Effector memory CD4-positive, alpha-beta T cell (primary cell): ENCODE data around the gene ZFR2.
"Not testable (repeated sequence)": the region's sequence is repeated elsewhere in the genome, so short reads cannot be mapped to it uniquely, and the experiment has no call there.

Source experiments
- DNase-seq, 3 donors: peaks; one replicate each; pipeline ENCODE4 v3.0.0-alpha.2; 2020
- H3K27ac ChIP-seq: 2 replicates; pipeline ENCODE4 v1.7.0; 2013; ENCODE audit warnings: mild to moderate bottlenecking, low read length, moderate library complexity; ENCODE audit not compliant: insufficient read depth, poor library complexity, severe bottlenecking
- H3K27me3 ChIP-seq: replicated peaks from 2 replicates; pipeline ENCODE4 v1.7.0; 2013; ENCODE audit warnings: mild to moderate bottlenecking, low read length; ENCODE audit not compliant: insufficient read depth, control insufficient read depth, poor library complexity, severe bottlenecking
- H3K36me3 ChIP-seq: 2 replicates; pipeline ENCODE4 v1.7.0; 2013; ENCODE audit warnings: mild to moderate bottlenecking, low read length, moderate library complexity; ENCODE audit not compliant: control insufficient read depth, insufficient read depth
- H3K4me1 ChIP-seq: 2 replicates; pipeline ENCODE4 v1.7.0; 2013; ENCODE audit warnings: low read length, mild to moderate bottlenecking; ENCODE audit not compliant: control insufficient read depth, insufficient read depth, poor library complexity, severe bottlenecking
- H3K4me3 ChIP-seq: 2 replicates; pipeline ENCODE4 v1.7.0; 2013; ENCODE audit warnings: low read length, low read depth, mild to moderate bottlenecking; ENCODE audit not compliant: insufficient read depth, poor library complexity, severe bottlenecking
- H3K9me3 ChIP-seq: 2 replicates; pipeline ENCODE4 v1.7.0; 2013; ENCODE audit warnings: mild to moderate bottlenecking, low read length, moderate library complexity; ENCODE audit not compliant: control insufficient read depth

The ZFR2 gene

GRCh38 chr19:3874695-3875094 is 5.9 kb upstream of the ZFR2 start:
- not testable (repeated sequence) for H3K36me3 ChIP-seq, H3K27ac ChIP-seq, H3K9me3 ChIP-seq, H3K4me3 ChIP-seq, DNase-seq, H3K4me1 ChIP-seq
- H3K27me3 ChIP-seq: peaks cover 17% of the 10 kb centered on the region

DNA sequence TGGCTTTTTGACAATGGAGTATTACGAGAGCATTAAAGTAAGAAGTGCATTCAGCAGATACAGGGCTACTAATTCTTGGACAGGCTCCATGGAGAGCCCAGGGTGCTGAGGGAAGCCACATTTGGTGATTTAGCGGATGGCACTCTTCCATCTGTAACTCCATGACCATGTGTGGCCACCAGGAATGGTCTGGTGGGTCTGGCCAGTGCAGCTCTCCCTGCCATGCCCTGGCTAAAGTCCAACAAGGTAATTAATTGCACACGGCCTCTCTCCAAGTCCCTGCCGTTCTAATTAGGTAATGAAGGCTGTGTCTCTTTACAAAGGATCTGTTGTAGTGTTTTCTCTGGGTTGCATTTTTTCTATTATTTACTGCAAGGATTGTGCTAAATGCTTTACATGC is 4.3 kb upstream of the ZFR2 start:
- Histone ChIP-seq H3K4me3 (no peak overlapping the region), H3K36me3 (no peaks in the 10 kb centered on the region), H3K4me1 (no peaks in the 10 kb centered on the region), H3K27me3 (peaks cover 26% of the 10 kb centered on the region), H3K9me3 (no peaks in the 10 kb centered on the region), H3K27ac (no peak overlapping the region)
- no peak for DNase-seq

- H3K27ac ChIP-seq: no peak overlapping the region
- H3K36me3 ChIP-seq: no peaks in the 10 kb centered on the region
- peaks cover 20% of the 10 kb centered on the region for H3K27me3 ChIP-seq
- H3K4me1 ChIP-seq: no peaks in the 10 kb centered on the region
- DNase-seq: no peak
- no peak overlapping the region for H3K4me3 ChIP-seq
- no peaks in the 10 kb centered on the region for H3K9me3 ChIP-seq
These were observed 668 bp downstream of the ZFR2 start for GRCh38 chr19:3867971-3868769.

- no peak for DNase-seq
- no peaks in the 10 kb centered on the region for H3K9me3 ChIP-seq
- no peak overlapping the region for H3K4me3 ChIP-seq
- H3K4me1 ChIP-seq: no peaks in the 10 kb centered on the region
- H3K27me3 ChIP-seq: peaks cover 20% of the 10 kb centered on the region
- H3K27ac ChIP-seq: no peak overlapping the region
- no peaks in the 10 kb centered on the region for H3K36me3 ChIP-seq
These were observed 1.8 kb downstream of the ZFR2 start for GRCh38 chr19:3866910-3867638.

- Histone ChIP-seq H3K9me3 (no peaks in the 10 kb centered on the region), H3K4me3 (no peak overlapping the region), H3K4me1 (no peaks in the 10 kb centered on the region), H3K27me3 (peaks cover 5% of the 10 kb centered on the region), H3K27ac (no peak overlapping the region), H3K36me3 (no peaks in the 10 kb centered on the region)
- no peak for DNase-seq
These were observed 5.2 kb downstream of the ZFR2 start for GRCh38 chr19:3863648-3864047.

DNA sequence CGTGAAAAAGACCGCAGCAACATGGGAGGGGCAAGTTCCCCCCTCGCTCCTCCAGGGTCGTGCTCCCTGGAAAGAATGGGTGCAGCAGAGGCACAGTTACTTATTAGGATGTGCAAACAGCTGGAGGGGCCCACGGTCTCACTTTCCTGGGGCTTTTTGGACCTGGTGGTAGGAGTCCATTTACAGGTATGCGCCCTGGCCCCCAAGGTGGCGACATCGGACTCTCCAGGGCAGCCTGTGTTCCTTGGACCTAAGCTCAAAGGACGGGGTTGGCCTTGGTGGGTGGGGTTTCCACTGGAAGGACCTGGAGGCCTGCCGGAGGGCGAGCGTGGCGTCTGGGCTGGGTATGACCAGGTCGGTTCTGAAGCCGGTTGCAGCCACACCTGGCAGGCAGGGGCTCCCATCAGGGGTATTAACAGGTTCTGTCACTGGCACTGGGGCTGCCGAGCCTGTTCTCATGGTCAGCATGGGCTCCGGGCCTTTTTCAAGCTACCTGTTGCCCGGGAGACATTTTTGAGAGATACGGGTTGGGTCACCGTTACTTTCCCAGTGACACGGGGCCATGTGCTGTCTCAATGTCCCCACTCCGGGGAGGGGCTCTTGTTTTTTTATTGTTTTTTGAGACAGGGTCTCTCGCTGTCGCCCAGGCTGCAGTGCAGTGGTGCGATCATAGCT is 5.9 kb downstream of the ZFR2 start:
- H3K27me3 ChIP-seq: no peaks in the 10 kb centered on the region
- no peaks in the 10 kb centered on the region for H3K9me3 ChIP-seq
- H3K4me1 ChIP-seq: no peaks in the 10 kb centered on the region

DNA sequence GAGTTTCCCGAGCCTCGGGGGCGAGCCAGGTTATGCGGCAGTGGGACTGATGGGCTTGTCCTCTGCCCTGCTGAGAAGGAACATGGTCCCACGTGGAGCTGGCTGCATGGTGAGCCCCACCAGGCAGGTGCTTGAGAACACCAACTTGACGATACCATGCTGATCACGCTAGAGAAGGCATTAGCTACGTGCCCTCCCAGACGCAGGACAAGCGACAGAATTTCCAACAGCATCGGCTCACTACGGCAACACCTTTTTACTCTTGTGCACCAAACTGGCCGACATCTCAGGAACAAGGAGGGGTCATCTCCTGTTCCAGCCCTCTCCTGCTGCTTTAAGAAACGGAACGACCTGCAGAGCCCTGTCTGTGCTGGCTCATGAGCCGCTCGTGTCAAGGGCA is 8.3 kb downstream of the ZFR2 start:
- Histone ChIP-seq H3K4me3 (no peak overlapping the region), H3K27me3 (no peaks in the 10 kb centered on the region), H3K36me3 (no peaks in the 10 kb centered on the region), H3K9me3 (no peaks in the 10 kb centered on the region), H3K4me1 (no peaks in the 10 kb centered on the region), H3K27ac (no peak overlapping the region)
- no peak for DNase-seq

More for the DNA sequence above, 5.9 kb downstream of the ZFR2 start:
- Histone ChIP-seq H3K4me3 (no peak overlapping the region), H3K27ac (no peak overlapping the region), H3K36me3 (no peaks in the 10 kb centered on the region)
- no peak for DNase-seq

DNA sequence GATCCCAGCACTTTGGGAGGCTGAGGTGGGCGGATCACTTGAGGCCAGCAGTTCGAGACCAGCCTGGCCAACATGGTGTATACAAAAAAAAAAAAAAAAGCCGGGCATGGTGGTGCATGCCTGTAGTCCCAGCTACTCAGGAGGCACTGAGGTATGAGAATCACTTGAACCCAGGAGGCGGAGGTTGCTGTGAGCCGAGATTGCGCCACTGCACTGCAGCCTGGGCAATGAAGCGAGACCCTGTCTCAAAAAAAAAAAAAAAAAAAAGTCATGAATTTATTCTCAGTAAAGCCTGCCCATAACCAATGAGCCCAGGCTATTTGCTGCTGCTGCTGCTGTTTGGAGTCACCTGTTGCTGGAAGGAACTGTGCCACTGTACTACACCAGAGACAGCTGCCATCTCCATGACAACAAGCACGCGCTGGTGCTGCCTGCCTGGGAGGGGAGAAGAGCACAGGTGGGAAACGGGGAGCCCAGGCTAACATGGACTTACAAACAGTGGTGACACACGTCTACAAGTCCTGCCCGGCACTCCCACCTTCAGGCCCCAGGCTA is 11.3 kb downstream of the ZFR2 start:
- Histone ChIP-seq H3K36me3 (no peaks in the 10 kb centered on the region), H3K9me3 (no peaks in the 10 kb centered on the region), H3K27me3 (no peaks in the 10 kb centered on the region), H3K4me1 (no peaks in the 10 kb centered on the region), H3K27ac (no peak overlapping the region), H3K4me3 (no peak overlapping the region)
- DNase-seq: no peak

DNA sequence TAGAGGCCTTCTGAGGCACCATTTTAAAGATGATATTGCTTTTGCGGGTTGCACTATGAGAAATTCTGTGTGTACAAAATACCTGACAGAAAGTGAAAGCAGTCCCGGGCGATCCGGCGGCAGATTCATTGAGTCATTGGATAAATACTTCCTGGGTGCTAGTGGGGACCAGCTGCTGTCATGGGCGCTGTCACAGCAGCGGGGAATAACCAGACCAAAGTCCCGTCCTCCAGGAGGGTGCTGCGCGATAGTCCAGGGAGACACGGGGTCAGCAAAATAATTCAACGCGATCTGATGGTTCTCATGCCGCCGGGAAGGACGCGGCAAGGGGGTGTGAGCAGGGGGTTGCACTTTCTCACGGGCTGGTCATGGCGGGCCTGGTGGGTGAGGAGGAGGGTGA is 13.5 kb downstream of the ZFR2 start:
- Histone ChIP-seq H3K4me1 (no peaks in the 10 kb centered on the region), H3K27ac (no peak overlapping the region), H3K9me3 (peaks cover 11% of the 10 kb centered on the region), H3K27me3 (no peaks in the 10 kb centered on the region), H3K36me3 (no peaks in the 10 kb centered on the region), H3K4me3 (no peak overlapping the region)
- DNase-seq: no peak
